ENCODE data around the gene PFN1. TPM values are rescaled to one million over a fixed set of nuclear protein-coding genes. Genes with fewer than 3 reads are reported as not detected.
"Not testable (repeated sequence)": the region's sequence is repeated elsewhere in the genome, so short reads cannot be mapped to it uniquely, and the experiment has no call there.

The PFN1 gene
- total and polyA plus RNA-seq, 4 experiments from 2014 or later: 560 to 2,605 (median 1,406) TPM

DNA sequence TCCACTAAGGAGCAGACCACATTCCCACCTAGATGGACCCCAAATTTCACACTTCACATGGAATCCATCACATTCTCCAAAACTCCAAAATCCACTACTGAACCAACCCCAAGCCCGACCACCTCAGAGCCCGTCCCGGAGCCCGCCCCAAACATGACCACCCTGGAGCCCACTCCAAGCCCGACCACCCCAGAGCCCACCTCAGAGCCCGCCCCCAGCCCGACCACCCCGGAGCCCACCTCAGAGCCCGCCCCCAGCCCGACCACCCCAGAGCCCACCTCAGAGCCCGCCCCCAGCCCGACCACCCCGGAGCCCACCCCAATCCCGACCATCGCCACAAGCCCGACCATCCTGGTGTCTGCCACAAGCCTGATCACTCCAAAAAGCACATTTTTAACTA lies 14.7 kb downstream of the PFN1 start:
- H3K27me3 Mint-ChIP-seq: no peaks in the 10 kb centered on the region

DNA sequence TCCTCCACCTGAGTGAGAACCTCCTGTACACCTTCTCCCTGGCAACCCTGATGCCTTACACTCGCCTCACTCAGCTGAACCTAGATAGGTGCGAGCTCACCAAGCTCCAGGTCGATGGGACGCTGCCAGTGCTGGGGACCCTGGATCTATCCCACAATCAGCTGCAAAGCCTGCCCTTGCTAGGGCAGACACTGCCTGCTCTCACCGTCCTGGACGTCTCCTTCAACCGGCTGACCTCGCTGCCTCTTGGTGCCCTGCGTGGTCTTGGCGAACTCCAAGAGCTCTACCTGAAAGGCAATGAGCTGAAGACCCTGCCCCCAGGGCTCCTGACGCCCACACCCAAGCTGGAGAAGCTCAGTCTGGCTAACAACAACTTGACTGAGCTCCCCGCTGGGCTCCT lies 15.6 kb downstream of the PFN1 start:
- no peaks in the 10 kb centered on the region for H3K27me3 Mint-ChIP-seq
- H3K9me3 Mint-ChIP-seq: peaks cover 0 to 2% (median 0%) of the 10 kb centered on the region in 8 donors
- H3K4me1 Mint-ChIP-seq: peaks cover 12 to 36% (median 20%) of the 10 kb centered on the region in 4 donors
- no peaks in the 10 kb centered on the region for H3K27me3 ChIP-seq (ENCODE audit: insufficient read depth, low read length)
- ChIA-PET CTCF (ENCODE audit: partially characterized antibody) (interaction anchor here (0.8 to 1.1 kb wide), 2 partner anchors 23 kb away, joined by 3 to 4 read pairs; no protein-coding TSS in a partner anchor), POLR2A (ENCODE audit: partially characterized antibody) (interaction anchor here (1.1 to 1.7 kb wide), 2 partner anchors 16 to 35 kb away, joined by 4 to 5 read pairs; partner anchors contain the start of genes PFN1 and SPAG7)
- H3K36me3 ChIP-seq (ENCODE audit: insufficient read depth, low read length): peaks cover 8% of the 10 kb centered on the region
- no peak overlapping the region for H3K27ac ChIP-seq (ENCODE audit: low read depth, low read length)
- H3K27ac Mint-ChIP-seq: peak overlapping the region in 1 of 7 donors; percentile 24
- intact Hi-C loops (cut with micrococcal nuclease): loop anchor here (5.0 kb wide), 1 partner anchor 35 kb away; the partner anchor contains the start of gene SPAG7
- H3K4me3 Mint-ChIP-seq: no peak overlapping the region
- peaks cover 10% of the 10 kb centered on the region for H3K4me1 ChIP-seq (ENCODE audit: insufficient read depth, low read length)
- no peaks in the 10 kb centered on the region for H3K9me3 ChIP-seq (ENCODE audit: control insufficient read depth in 1 of 2, low read length in 2 of 2)
- no peak for DNase-seq
- no peak overlapping the region for H3K4me3 ChIP-seq (ENCODE audit: low read length in 2 of 2)
- peaks cover 13 to 16% of the 10 kb centered on the region in 2 donors for H3K36me3 Mint-ChIP-seq

More for the DNA sequence above, 14.7 kb downstream of the PFN1 start:
- Histone ChIP-seq H3K4me1 (ENCODE audit: insufficient read depth, low read length) (peaks cover 18% of the 10 kb centered on the region), H3K36me3 (ENCODE audit: insufficient read depth, low read length) (peaks cover 13% of the 10 kb centered on the region), H3K9me3 (ENCODE audit: control insufficient read depth in 1 of 2, low read length in 2 of 2) (no peaks in the 10 kb centered on the region), H3K27me3 (ENCODE audit: insufficient read depth, low read length) (no peaks in the 10 kb centered on the region), H3K4me3 (ENCODE audit: low read length in 2 of 2) (no peak overlapping the region), H3K27ac (ENCODE audit: low read depth, low read length) (no peak overlapping the region)
- Mint-ChIP-seq H3K27ac (peak overlapping the region in 4 of 7 donors; percentile 31 to 86 (median 53)), H3K4me1 (peaks cover 18 to 42% (median 26%) of the 10 kb centered on the region in 4 donors), H3K36me3 (peaks cover 13 to 16% of the 10 kb centered on the region in 2 donors), H3K9me3 (peaks cover 0 to 2% (median 0%) of the 10 kb centered on the region in 8 donors), H3K4me3 (peak overlapping the region in 2 of 8 donors; percentile 6 to 55)
- CTCF ChIA-PET (ENCODE audit: partially characterized antibody): interaction anchor here (1.2 kb wide), 1 partner anchor 25 kb away, joined by 5 read pairs; no protein-coding TSS in a partner anchor
- no peak for DNase-seq
- POLR2A ChIA-PET (ENCODE audit: partially characterized antibody): interaction anchor here (0.8 to 25.3 kb wide), 6 partner anchors 10 to 34 kb away, joined by 3 to 973 read pairs (median 6); partner anchors contain the start of genes C17orf107, PFN1 and SPAG7
- intact Hi-C loops (cut with micrococcal nuclease): loop anchor here (5.0 kb wide), 1 partner anchor 34 kb away; the partner anchor contains the start of gene SPAG7

DNA sequence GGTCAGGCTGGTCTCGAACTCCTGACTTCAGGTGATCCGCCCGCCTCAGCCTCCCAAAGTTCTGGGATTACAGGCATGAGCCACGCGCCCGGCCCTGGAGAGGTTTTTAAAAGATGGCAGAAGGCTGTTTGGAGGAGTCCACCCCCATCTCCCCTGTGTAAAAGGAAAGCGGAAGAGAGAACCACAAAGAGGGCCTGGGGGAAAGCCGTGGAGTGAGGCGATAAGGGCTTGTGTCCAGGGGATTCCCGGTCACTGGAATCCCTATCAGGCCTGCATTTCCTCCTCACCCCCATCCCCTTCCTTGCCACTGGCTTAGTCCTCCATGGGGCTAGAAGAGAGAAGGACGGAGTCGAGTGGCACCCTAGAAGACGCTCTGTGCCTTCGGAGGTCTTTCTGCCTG lies 16.4 kb downstream of the PFN1 start, which contains the start of gene GP1BA:
GP1BA (plus strand) TSS at position 315 of the 400 bp plus-strand sequence. CDS start 328 bp downstream, outside the sequence.
- H3K4me1 Mint-ChIP-seq: peaks cover 12 to 36% (median 21%) of the 10 kb centered on the region in 4 donors
- H3K4me3 Mint-ChIP-seq: no peak within 1 kb of the TSS
- Histone ChIP-seq H3K27ac (ENCODE audit: low read depth, low read length) (no peak within 1 kb of the TSS), H3K36me3 (ENCODE audit: insufficient read depth, low read length) (peaks cover under 1% of the 10 kb centered on the region), H3K4me3 (ENCODE audit: low read length in 2 of 2) (no peak within 1 kb of the TSS), H3K27me3 (ENCODE audit: insufficient read depth, low read length) (no peaks in the 10 kb centered on the region), H3K9me3 (ENCODE audit: control insufficient read depth in 1 of 2, low read length in 2 of 2) (no peaks in the 10 kb centered on the region), H3K4me1 (ENCODE audit: insufficient read depth, low read length) (peaks cover 10% of the 10 kb centered on the region)
- intact Hi-C loops (cut with micrococcal nuclease): loop anchor here (5.0 kb wide), 1 partner anchor 35 kb away; the partner anchor contains the start of gene SPAG7
- DNase-seq: no peak
- H3K36me3 Mint-ChIP-seq: peaks cover 10 to 13% of the 10 kb centered on the region in 2 donors
- CTCF ChIA-PET (ENCODE audit: partially characterized antibody): interaction anchor here (1.1 kb wide), 1 partner anchor 23 kb away, joined by 3 read pairs; no protein-coding TSS in a partner anchor
- H3K27ac Mint-ChIP-seq: peak within 1 kb of the TSS in 4 of 7 donors; percentile 0 to 70 (median 33)
- peaks cover 0 to 2% (median 0%) of the 10 kb centered on the region in 8 donors for H3K9me3 Mint-ChIP-seq
- no peaks in the 10 kb centered on the region for H3K27me3 Mint-ChIP-seq
- POLR2A ChIA-PET (ENCODE audit: partially characterized antibody): interaction anchor here (1.1 to 1.7 kb wide), 2 partner anchors 17 to 36 kb away, joined by 4 to 5 read pairs; partner anchors contain the start of genes PFN1 and SPAG7

DNA sequence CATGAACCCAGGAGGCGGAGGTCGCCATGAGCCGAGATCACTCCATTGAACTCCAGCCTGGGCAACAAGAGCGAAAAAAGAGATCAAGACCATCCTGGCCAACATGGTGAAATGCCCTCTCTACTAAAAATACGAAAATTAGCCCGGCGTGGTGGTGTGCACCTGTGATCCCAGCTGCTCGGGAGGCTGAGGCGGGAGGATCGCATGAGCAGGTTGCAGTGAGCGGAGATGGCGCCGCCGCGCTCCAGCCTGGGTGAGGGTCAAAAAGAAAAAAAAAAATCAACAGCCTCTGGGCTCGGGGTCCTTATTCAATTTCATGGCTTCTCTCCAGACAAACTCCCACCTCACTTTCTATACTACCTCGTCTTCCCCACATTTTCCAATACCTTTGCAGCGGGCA lies 19.4 kb downstream of the PFN1 start:
- intact Hi-C loops (cut with micrococcal nuclease): no loop called here
- H3K27me3 ChIP-seq (ENCODE audit: insufficient read depth, low read length): no peaks in the 10 kb centered on the region

GRCh38 chr17:4926577-4927335 lies 21.6 kb downstream of the PFN1 start:
- intact Hi-C loops (cut with micrococcal nuclease); H3K36me3 ChIP-seq (ENCODE audit: insufficient read depth, low read length); H3K9me3 ChIP-seq (ENCODE audit: control insufficient read depth in 1 of 2, low read length in 2 of 2); H3K4me1 ChIP-seq (ENCODE audit: insufficient read depth, low read length); H3K27ac ChIP-seq (ENCODE audit: low read depth, low read length); H3K27me3 ChIP-seq (ENCODE audit: insufficient read depth, low read length); H3K4me3 ChIP-seq (ENCODE audit: low read length in 2 of 2); H3K27me3 Mint-ChIP-seq; DNase-seq; H3K4me3 Mint-ChIP-seq; H3K36me3 Mint-ChIP-seq; H3K9me3 Mint-ChIP-seq: not testable (repeated sequence)
- peaks cover 0 to 12% (median 5%) of the 10 kb centered on the region in 4 donors for H3K4me1 Mint-ChIP-seq
- CTCF ChIA-PET (ENCODE audit: partially characterized antibody): interaction anchor here (1.2 to 1.4 kb wide), 2 partner anchors 17 to 24 kb away, joined by 3 to 7 read pairs; partner anchors contain the start of gene CHRNE
- POLR2A ChIA-PET (ENCODE audit: partially characterized antibody): interaction anchor here (0.8 to 1.4 kb wide), 3 partner anchors 13 to 21 kb away, joined by 3 to 5 read pairs (median 4); partner anchors contain the start of genes RNF167 and SLC25A11
- H3K27ac Mint-ChIP-seq: peak overlapping the region in 2 of 7 donors; percentile 17 to 39

More for the DNA sequence above, 19.4 kb downstream of the PFN1 start:
- ChIA-PET POLR2A (ENCODE audit: partially characterized antibody) (interaction anchor here (0.8 to 1.1 kb wide), 2 partner anchors 12 to 38 kb away, joined by 3 to 4 read pairs; no protein-coding TSS in a partner anchor), CTCF (ENCODE audit: partially characterized antibody) (interaction anchor here (1.0 kb wide), 1 partner anchor 134 kb away, joined by 3 read pairs; no protein-coding TSS in a partner anchor)
- no peak overlapping the region for H3K4me3 Mint-ChIP-seq
- H3K27ac Mint-ChIP-seq: no peak overlapping the region
- Histone ChIP-seq H3K4me3 (ENCODE audit: low read length in 2 of 2) (no peak overlapping the region), H3K27ac (ENCODE audit: low read depth, low read length) (no peak overlapping the region), H3K9me3 (ENCODE audit: control insufficient read depth in 1 of 2, low read length in 2 of 2) (no peaks in the 10 kb centered on the region), H3K36me3 (ENCODE audit: insufficient read depth, low read length) (no peaks in the 10 kb centered on the region), H3K4me1 (ENCODE audit: insufficient read depth, low read length) (peaks cover 1% of the 10 kb centered on the region)
- H3K9me3 Mint-ChIP-seq: peaks cover 0 to 2% (median 0%) of the 10 kb centered on the region in 8 donors
- peaks cover 5 to 11% of the 10 kb centered on the region in 2 donors for H3K36me3 Mint-ChIP-seq
- no peak for DNase-seq
- no peaks in the 10 kb centered on the region for H3K27me3 Mint-ChIP-seq
- peaks cover 7 to 19% (median 10%) of the 10 kb centered on the region in 4 donors for H3K4me1 Mint-ChIP-seq

GRCh38 chr17:4921320-4921719 lies 27.0 kb downstream of the PFN1 start:
- no peaks in the 10 kb centered on the region for H3K36me3 Mint-ChIP-seq
- no peaks in the 10 kb centered on the region for H3K4me1 Mint-ChIP-seq
- no peaks in the 10 kb centered on the region for H3K27me3 ChIP-seq (ENCODE audit: insufficient read depth, low read length)
- no peaks in the 10 kb centered on the region for H3K4me1 ChIP-seq (ENCODE audit: insufficient read depth, low read length)
- no peaks in the 10 kb centered on the region for H3K9me3 ChIP-seq (ENCODE audit: control insufficient read depth in 1 of 2, low read length in 2 of 2)
- POLR2A ChIA-PET (ENCODE audit: partially characterized antibody): interaction anchor here (0.6 kb wide), 1 partner anchor 168 kb away, joined by 4 read pairs; no protein-coding TSS in a partner anchor
- no peak overlapping the region for H3K4me3 Mint-ChIP-seq
- no peaks in the 10 kb centered on the region for H3K36me3 ChIP-seq (ENCODE audit: insufficient read depth, low read length)
- H3K27ac ChIP-seq (ENCODE audit: low read depth, low read length): no peak overlapping the region
- H3K4me3 ChIP-seq (ENCODE audit: low read length in 2 of 2): no peak overlapping the region
- DNase-seq: no peak
- H3K27ac Mint-ChIP-seq: no peak overlapping the region
- CTCF ChIA-PET (ENCODE audit: partially characterized antibody): interaction anchor here (1.3 to 4.2 kb wide), 2 partner anchors 12 to 66 kb away, joined by 3 to 14 read pairs; partner anchors contain the start of gene CAMTA2
- intact Hi-C loops (cut with micrococcal nuclease): no loop called here
- H3K9me3 Mint-ChIP-seq: no peaks in the 10 kb centered on the region
- H3K27me3 Mint-ChIP-seq: no peaks in the 10 kb centered on the region

All from CD4-positive, alpha-beta memory T cell (primary cell).